Kidney (tissue), 14 donors: ENCODE data around the gene CSF1. TPM values are rescaled to one million over a fixed set of nuclear protein-coding genes. Genes with fewer than 3 reads are reported as not detected.

Experiments used
- DNase-seq, 5 donors: peaks; one replicate each; pipeline ENCODE4 v3.0.0-alpha.2; 2013 to 2020
- FAIRE-seq: peaks from 2 replicates; lab custom pipeline; 2012; peaks lifted over from hg19 to GRCh38; lab: Jason Lieb, UNC
- H3K27ac ChIP-seq, 2 donors: one replicate each; pipeline ENCODE4 v1.7.0; 2013; ENCODE audit warnings: low read depth in 2 of 2, low read length in 2 of 2, inconsistent platforms in 1 of 2
- H3K27me3 ChIP-seq: one replicate; pipeline ENCODE4 v1.7.1; 2013; ENCODE audit warnings: low read length, inconsistent platforms; ENCODE audit not compliant: control insufficient read depth, insufficient read depth
- H3K36me3 ChIP-seq, 3 donors: one replicate each; pipeline versions ENCODE4 v1.7.0 to v1.7.1; 2013; ENCODE audit warnings: low read length in 3 of 3, control low read depth in 1 of 3, inconsistent platforms in 1 of 3; ENCODE audit not compliant: insufficient read depth in 3 of 3, control insufficient read depth in 2 of 3
- H3K4me1 ChIP-seq, 3 donors: one replicate each; pipeline versions ENCODE4 v1.7.0 to v1.7.1; 2013; ENCODE audit warnings: low read length in 3 of 3, inconsistent platforms in 1 of 3, low read depth in 1 of 3; ENCODE audit not compliant: control insufficient read depth in 2 of 3, insufficient read depth in 2 of 3
- H3K4me3 ChIP-seq, 3 donors: one replicate each; pipeline versions ENCODE4 v1.7.0 to v1.8.1; 2013; ENCODE audit warnings: low read length in 3 of 3, control low read depth in 1 of 3, inconsistent platforms in 1 of 3
- H3K9ac ChIP-seq, 3 donors: one replicate each; pipeline versions ENCODE4 v1.7.0 to v1.7.1; 2013; ENCODE audit warnings: low read length in 3 of 3, control low read depth in 1 of 3, inconsistent platforms in 1 of 3
- H3K9me3 ChIP-seq, 3 donors: one replicate each; pipeline versions ENCODE4 v1.7.0 to v1.7.1; 2013; ENCODE audit warnings: low read length in 3 of 3, control low read depth in 1 of 3, inconsistent platforms in 1 of 3; ENCODE audit not compliant: control insufficient read depth in 2 of 3, insufficient read depth in 1 of 3
- CTCF ChIP-seq: IDR thresholded peaks from 3 replicates; pipeline ENCODE4 v1.5.1; 2012; ENCODE audit warnings: mild to moderate bottlenecking, moderate library complexity, borderline replicate concordance; ENCODE audit not compliant: insufficient read depth; ENCODE audit errors: extremely low read depth
- intact Hi-C: fragments of 100-400 bp; cut with DNase I; formaldehyde crosslinking; loops from one replicate; pipeline ENCODE4 v1.11.1; 2022
- polyA plus RNA-seq: library from polyadenylated mRNA; stranded (reverse); fragments of 350-450 nt; fragmentation: Illumina TruSeq; extraction: RNeasy Lipid Tissue Mini Kit (QIAGEN cat#74804); gene quantifications from one replicate; pipeline ENCODE4 v1.2.3, GENCODE V29; 2014; ENCODE audit warnings: low read depth, low replicate concordance; ENCODE audit not compliant: insufficient read depth
- total RNA-seq: library from RNA; stranded (reverse); fragmentation: NEBNext Ultra II Directional; extraction: Animal tissue kit (Norgen Biotek cat#: 25700); gene quantifications from one replicate; pipeline ENCODE4 v1.2.1, GENCODE V29; 2021
- donor health status: control.
- donor health status: control.
- donor health status: control.
- donor health status: control.
- donor health status: control.
- donor health status: DM: yes; HTN: yes; CAD: no.
- donor health status: Normal renal cell carcinoma (clear cell type).

Gene CSF1
- total and polyA plus RNA-seq, 2 donors from 2014 or later: 11.1 to 33.8 TPM

GRCh38 chr1:109975718-109976117 is 65.1 kb downstream of the CSF1 start:
- Histone ChIP-seq H3K9ac (no peak overlapping the region), H3K9me3 (no peaks in the 10 kb centered on the region), H3K4me1 (peaks cover 0 to 4% (median 4%) of the 10 kb centered on the region in 3 donors), H3K4me3 (no peak overlapping the region), H3K36me3 (no peaks in the 10 kb centered on the region), H3K27me3 (no peaks in the 10 kb centered on the region), H3K27ac (no peak overlapping the region)
- intact Hi-C loops: no loop called here
- DNase-seq (no peak), FAIRE-seq (no peak)
- TF ChIP-seq CTCF: no peak

GRCh38 chr1:109976762-109977161 is 66.1 kb downstream of the CSF1 start:
- FAIRE-seq: no peak
- Histone ChIP-seq H3K27ac (no peak overlapping the region), H3K9ac (no peak overlapping the region), H3K36me3 (no peaks in the 10 kb centered on the region), H3K4me3 (no peak overlapping the region), H3K4me1 (peaks cover 0 to 4% (median 4%) of the 10 kb centered on the region in 3 donors), H3K27me3 (no peaks in the 10 kb centered on the region), H3K9me3 (no peaks in the 10 kb centered on the region)
- intact Hi-C loops: no loop called here
- no peak for TF ChIP-seq CTCF
- no peak for DNase-seq

- intact Hi-C loops: no loop called here
- peaks cover 0 to 4% (median 4%) of the 10 kb centered on the region in 3 donors for H3K4me1 ChIP-seq
- H3K27me3 ChIP-seq: no peaks in the 10 kb centered on the region
- no peak overlapping the region for H3K9ac ChIP-seq
- TF ChIP-seq CTCF: no peak
- H3K9me3 ChIP-seq: no peaks in the 10 kb centered on the region
- DNase-seq: no peak
- H3K4me3 ChIP-seq: no peak overlapping the region
- no peak for FAIRE-seq
- no peaks in the 10 kb centered on the region for H3K36me3 ChIP-seq
- no peak overlapping the region for H3K27ac ChIP-seq
Observed at GRCh38 chr1:109977225-109977624, 66.6 kb downstream of the CSF1 start.
